HG02840 (cell line): ENCODE measurements around the gene PSAP.
"Not testable (repeated sequence)": the region's sequence is repeated elsewhere in the genome, so short reads cannot be mapped to it uniquely, and the experiment has no call there.

Source experiments
- ATAC-seq: cut with Tn5 transposase; IDR thresholded peaks from one replicate; pipeline ENCODE4 v1.9.1; 2021; ENCODE audit warnings: mild to moderate bottlenecking, moderate library complexity, moderate number of reproducible peaks; ENCODE audit not compliant: unreplicated experiment, low FRiP score

PSAP gene

DNA sequence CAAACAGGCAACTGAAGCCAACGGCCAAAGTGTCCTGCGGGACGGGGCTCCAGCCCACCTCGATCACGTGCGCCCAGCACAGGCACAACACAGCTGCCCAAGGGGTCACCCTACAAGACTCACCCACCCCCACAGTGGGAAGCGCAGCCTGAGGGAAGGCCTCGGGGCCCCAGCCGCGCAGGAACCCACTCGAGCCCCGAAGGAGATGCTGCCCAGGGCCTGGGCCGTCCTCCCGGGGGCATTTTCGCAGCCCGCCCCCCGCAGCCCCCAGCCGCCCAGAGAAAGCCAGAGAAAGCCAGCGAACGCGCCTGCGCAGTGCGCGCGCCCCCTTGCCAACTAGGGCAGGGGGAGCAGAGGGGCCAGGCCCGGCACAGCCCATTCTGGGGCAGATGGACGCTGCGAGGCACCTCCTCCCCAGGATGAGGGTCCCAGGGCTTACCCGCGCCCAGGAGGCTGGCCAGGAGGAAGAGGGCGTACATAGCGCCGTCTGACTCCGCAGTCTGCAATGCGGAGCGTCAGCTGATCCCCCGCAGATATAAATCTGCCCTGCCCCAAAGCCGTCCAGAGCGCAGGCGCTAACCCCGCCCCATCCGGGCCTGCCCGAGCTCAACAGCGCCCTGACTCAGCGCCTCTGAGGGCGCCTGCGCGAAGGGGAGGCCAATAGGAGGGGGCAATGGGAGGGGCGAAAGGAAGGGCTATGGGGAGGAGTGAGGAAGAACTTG lies at the start of gene PSAP:
TSS of gene PSAP (minus strand) at position 509 of the 722 bp plus-strand sequence. CDS start at position 479, 30 bp downstream.
- ATAC-seq = peak; percentile 96

DNA sequence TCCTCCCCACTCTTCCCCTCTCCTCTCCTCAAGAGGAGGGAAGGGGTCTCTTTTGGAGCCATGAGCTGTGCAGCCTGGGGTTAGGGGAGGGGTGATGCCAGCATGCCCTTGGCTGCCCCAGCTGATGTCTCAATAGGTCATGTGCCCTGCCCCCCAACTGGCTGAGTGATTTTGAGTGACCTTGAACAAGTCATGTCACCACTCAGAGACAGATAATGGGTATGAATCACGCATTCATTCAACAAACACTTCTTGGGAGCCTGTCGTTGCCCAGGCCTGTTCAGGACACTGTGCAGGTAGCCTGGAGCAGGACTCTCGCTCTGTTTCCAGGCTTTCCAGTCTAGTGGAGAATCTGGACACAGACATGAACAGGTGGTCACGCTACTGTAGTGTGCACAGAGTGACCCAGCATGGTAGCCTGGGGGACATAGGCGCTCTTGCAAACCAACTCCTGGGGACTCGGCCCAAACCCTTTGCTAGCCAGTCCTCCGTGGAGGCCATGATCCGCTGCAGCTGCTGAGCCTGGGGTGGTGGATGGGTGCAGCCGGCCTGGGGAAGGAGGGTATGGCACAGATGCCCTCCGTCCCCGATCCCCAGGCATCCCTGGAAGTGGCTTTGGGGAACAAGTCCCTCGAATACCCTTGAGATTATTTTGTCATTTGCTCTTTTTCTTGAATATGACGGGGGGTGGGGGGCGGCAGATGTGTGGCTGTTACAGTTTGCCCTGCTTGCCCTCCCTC lies 49.6 kb upstream of the PSAP start:
- no peak for ATAC-seq

- ATAC-seq = no peak
Observed at GRCh38 chr10:71899665-71900412, 48.8 kb upstream of the PSAP start.

DNA sequence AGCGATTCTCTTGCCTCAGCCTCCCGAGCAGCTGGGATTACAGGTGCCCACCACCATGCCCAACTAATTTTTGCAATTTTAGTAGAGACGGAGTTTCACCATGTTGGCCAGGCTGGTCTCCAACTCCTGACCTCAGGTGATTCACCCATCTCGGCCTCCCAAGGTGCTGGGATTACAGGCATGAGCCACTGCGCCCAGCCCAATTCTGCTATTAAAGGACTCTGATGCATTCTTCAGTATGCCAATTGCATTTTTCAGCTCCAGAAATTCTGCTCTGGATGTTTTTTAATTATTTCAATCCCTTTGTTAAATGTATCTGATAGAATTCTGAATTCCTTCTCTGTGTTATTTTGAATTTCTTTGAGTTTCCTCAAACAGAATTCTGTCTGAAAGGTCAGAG lies 47.3 kb upstream of the PSAP start:
- ATAC-seq = not testable (repeated sequence)

GRCh38 chr10:71893920-71894319 lies 42.9 kb upstream of the PSAP start:
- ATAC-seq = no peak

DNA sequence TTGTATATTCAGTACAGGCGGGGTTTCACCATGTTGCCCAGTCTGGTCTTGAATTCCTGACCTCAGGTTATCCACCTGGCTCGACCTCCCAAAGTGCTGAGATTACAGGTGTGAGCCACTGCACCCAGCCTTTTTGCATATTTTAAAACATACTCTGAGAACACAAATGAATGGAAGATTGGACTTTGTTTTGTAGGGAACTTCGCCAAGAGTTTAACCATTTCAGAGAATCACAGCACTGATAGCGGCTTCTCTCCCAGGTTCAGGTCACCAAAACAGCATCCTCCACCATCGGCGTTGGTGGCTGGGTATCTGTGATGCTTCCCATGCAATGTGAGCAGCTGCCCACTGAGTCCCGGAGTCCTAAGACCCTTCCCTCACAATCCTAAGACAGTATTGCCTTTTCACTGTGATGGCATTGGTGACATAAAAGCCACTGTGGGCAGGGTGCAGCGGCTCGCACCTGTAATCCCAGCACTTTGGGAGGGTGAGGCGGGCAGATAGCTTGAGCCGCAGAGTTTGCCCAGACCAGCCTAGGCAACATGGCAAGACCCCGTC lies 42.3 kb upstream of the PSAP start:
- ATAC-seq = no peak

- ATAC-seq = no peak
Observed at GRCh38 chr10:71891437-71891836, 40.4 kb upstream of the PSAP start.

DNA sequence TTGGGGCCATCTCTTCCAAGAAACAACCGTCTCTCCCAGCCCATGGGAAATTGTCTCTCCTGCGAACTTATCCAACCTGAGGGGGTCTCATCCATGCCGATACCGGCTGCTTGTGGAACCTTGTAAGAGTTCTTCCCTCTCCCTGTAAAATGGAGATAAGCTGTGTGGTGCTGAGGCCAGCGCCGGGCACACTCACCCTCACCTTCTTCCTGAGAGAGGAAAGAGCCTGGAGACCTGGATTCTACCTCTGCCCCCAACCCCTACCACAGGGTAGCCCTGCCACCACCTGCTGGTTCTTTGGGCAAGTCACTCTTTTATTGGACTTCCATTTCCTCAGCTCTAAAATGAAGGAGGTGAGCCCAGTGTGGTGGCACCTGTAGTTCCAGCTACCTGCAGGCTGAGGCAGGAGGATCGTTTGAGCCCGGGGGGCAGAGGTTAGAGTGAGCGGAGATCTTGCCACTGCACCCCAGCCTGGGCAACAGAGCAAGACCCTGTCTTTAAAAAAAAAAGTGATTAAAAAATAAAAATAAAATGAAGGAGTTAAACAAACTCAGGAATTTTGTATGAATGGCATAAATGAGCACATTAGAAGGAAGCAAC lies 38.4 kb upstream of the PSAP start:
- no peak for ATAC-seq

- ATAC-seq = peak; percentile 91
Observed at GRCh38 chr10:71888623-71889387, 37.8 kb upstream of the PSAP start.

DNA sequence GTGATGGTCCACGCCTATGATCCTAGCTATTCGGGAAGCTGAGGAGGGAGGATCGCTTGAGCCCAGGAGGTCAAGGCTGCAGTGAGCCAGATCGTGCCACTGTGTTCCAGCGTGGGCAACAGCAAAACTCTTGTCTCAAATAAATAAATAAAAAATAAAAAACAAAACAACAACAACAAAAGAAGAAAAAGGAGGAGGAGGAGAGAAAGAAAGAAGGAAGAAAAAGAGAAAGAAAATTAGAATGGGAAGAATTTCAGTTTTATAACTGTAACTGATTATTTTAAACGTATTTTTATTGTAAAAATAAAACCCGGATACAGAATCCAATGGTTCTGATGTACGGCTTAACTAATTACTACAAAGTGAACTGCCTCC lies 37.2 kb upstream of the PSAP start:
- no peak for ATAC-seq

DNA sequence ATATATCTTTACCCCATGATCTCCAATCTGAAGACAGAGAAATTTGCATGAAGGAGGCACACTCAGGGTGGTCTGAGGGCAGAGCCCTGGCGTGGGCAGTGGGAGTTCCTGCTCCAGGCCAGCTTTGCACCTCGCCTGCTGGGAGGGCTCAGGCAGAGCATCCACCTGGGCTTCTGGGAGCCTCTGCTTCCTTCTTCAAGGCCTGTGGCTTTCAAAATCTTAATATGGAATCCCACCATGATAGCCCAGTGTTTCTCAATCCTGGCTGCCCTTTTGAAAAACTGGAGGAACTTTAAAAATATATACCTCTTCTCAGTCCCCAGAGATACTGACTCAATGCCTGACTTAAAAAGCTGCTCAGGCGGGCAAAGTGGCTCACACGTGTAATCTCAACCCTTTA lies 36.7 kb upstream of the PSAP start:
- no peak for ATAC-seq

GRCh38 chr10:71882813-71883659 lies 32.0 kb upstream of the PSAP start:
- no peak for ATAC-seq

DNA sequence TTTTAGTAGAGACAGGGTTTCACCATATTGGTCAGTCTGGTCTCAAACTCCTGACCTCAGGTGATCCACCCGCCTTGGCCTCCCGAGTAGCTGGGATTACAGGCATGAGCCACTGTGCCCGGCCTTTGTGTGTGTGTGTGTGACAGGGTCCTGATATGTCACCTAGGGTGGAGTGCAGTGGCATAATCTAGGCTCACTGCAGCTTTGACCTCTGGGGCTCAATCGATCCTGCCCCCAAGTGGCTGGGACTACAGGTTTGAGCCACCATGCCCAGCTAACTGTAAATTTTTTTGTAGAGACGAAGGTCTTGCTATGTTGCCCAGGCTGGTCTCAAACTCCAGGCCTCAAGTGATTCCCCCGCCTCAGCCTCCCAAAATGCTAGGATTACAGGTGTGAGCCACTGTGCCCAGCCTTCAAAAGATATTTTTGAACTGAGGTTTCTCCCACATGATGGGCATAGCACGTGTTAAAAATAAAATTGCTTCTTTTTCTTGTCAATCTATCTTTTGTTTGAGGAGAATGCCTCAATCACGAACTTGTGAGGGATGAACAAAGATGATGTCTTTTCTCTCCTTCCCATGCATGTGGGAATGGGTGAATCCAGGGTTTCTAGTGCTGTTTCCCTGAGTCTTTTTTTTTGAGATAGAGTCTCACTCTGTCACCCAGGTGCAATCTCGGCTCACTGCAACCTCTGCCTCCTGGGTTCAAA lies 30.8 kb upstream of the PSAP start:
- no peak for ATAC-seq

DNA sequence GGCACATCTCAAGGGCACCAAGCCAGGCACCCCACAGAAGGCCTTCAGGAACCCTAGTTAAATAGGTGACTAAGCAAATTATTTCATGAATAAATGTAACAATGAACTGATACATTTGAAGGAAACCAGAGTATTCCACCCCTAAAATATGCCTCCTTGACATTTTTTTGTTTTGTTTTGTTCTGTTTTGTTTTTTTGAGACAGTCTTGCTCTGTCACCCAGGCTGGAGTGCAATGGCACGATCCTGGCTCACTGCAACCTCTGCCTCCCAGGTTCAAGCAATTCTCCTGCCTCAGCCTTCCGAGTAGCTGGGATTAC lies 30.2 kb upstream of the PSAP start:
- ATAC-seq = not testable (repeated sequence)

GRCh38 chr10:71880425-71881306 lies 29.6 kb upstream of the PSAP start:
- ATAC-seq = no peak

- ATAC-seq = no peak
Observed at GRCh38 chr10:71878327-71879034, 27.4 kb upstream of the PSAP start.

GRCh38 chr10:71877821-71878220 lies 26.8 kb upstream of the PSAP start:
- no peak for ATAC-seq
